GM18526 (cell line): ENCODE data around the gene C1orf56.

Source experiments
- POLR2A ChIP-seq: IDR thresholded peaks from 3 replicates; pipeline ENCODE4 v1.6.1; 2011; ENCODE audit not compliant: insufficient read length; ENCODE audit errors: extremely low read depth

Gene C1orf56

DNA sequence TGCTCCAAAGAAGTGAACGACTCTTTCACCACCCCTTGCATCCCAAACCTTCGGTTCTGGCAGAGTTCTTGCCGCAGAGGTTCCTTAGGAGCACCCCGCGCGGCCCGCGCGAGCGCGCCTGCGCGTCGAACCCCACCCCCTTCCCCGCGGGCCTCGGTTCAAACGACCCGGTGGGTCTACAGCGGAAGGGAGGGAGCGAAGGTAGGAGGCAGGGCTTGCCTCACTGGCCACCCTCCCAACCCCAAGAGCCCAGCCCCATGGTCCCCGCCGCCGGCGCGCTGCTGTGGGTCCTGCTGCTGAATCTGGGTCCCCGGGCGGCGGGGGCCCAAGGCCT, at the start of gene C1orf56:
Gene C1orf56, plus strand, starts transcription at position 161 of the 334 bp plus-strand sequence. Its CDS starts 97 bp downstream, at position 258.
- peak; percentile 37 for TF ChIP-seq POLR2A

- no peak for TF ChIP-seq POLR2A
Measured at GRCh38 chr1:150997949-150998348, 49.6 kb upstream of the C1orf56 start.

- TF ChIP-seq POLR2A = no peak
Measured at GRCh38 chr1:150999051-150999674, 48.4 kb upstream of the C1orf56 start.

- TF ChIP-seq POLR2A = no peak
Measured at GRCh38 chr1:150999926-151000325, 47.6 kb upstream of the C1orf56 start.

- TF ChIP-seq POLR2A = no peak
Measured at GRCh38 chr1:151000408-151000807, 47.1 kb upstream of the C1orf56 start.

DNA sequence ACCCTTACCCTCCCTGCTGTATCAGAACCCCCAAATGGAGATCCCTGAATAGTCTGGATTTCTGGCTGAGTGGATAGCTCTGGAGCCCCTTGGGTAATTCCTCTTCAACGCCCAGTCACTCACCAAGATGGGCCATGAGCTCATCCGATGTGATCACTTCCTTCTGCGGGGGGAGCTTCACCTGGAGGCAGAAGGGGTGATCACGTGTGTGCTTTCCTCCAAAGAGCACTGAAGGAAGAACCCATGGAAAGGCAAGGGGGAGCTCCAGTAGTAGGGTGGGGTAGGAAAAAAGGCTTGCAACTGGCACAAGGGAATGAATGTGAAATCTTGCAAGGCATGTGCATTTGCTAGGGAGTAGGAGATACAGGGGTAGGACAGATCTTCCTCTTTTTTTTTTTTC, 45.9 kb upstream of the C1orf56 start:
- no peak for TF ChIP-seq POLR2A

DNA sequence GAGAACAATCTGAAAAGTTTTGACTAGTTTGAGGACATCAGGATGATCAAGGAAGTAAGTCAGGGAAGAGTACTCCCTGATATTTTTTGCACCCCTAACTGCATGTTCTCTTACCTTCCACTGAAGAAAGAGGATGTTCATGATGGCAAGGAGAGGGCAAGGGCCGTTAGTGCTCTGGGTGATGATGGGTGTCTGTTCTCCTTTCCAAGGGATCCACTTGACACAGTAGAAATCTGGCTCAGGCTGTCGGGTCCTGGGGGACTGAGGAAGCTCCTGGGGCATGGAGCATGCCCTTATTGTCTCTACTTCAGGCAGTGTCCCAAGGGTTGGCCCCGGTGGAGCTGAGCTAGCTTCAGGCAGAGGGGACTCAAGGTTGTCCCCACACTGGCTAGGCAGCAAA, 45.5 kb upstream of the C1orf56 start:
- no peak for TF ChIP-seq POLR2A

GRCh38 chr1:151002611-151003010, 44.9 kb upstream of the C1orf56 start:
- TF ChIP-seq POLR2A = no peak

GRCh38 chr1:151003180-151003579, 44.4 kb upstream of the C1orf56 start:
- no peak for TF ChIP-seq POLR2A

DNA sequence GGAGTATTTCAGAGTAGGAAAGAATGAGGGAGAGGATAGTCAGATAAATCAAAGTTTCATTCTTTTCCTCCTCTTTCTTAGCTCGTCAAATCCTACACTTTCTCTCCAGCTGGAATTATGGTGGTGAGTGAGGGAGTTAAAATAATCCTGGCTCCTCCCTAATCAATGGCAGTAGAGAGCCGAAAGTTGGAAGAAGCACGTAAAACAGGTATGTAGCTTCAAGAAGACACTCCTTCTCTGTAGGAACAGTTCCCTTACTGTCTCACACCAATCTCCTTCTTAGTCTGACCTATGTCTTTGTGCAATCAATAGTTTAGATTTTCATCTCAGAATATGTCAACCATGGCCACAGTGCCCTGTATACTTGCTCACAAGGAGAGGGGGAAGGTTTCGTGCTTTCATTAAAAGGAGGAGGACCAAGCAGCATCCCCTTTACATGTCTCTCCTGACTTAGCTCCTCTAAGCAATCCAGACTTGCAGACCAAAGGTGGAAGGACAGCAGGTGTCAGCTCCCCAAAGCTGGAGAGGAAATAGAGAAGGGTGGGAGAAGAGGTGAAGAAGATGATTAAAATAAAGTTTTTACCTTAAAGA, 41.7 kb upstream of the C1orf56 start:
- TF ChIP-seq POLR2A = no peak

DNA sequence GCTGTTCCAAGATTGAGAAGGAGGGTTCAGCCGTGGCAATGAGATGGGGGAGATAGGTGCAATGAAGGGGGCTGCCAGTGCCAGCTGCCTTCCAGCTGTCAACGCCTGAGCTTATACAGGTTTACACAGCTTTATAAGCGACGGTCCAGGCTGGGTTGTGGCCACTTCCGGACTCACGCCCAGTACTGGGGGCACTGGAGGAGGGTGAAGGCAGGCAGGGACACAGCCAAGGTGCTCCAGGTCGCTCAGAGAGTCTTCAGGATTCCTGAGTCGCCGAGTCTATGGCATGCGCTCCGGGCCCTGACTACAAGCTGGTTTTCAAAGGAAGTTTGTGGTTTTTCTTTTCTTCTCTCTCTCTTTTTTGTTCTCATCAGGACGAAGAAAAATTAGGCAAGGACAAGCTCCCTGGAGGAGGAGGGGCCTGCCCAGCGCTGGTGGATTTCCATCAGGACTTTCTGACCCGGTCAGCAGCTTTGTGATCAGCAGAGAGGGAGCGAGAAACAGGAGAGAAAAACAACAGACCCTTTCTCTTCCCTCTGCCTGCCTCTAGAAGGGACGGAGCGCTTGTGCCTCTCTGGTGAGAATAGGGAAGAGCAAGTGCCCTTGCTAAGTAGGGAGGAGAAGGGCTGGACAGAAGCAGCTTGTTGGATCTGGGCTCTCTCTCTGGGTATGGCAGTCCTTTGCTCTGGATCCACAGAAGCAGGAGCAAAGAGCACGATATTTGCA, 41.1 kb upstream of the C1orf56 start, which contains the start of gene MINDY1:
Gene MINDY1, minus strand, starts transcription at position 576 of the 726 bp plus-strand sequence. CDS start 4,285 bp downstream, outside the sequence.
- no peak for TF ChIP-seq POLR2A

- no peak for TF ChIP-seq POLR2A
Measured at GRCh38 chr1:151007853-151008243, 39.7 kb upstream of the C1orf56 start.

DNA sequence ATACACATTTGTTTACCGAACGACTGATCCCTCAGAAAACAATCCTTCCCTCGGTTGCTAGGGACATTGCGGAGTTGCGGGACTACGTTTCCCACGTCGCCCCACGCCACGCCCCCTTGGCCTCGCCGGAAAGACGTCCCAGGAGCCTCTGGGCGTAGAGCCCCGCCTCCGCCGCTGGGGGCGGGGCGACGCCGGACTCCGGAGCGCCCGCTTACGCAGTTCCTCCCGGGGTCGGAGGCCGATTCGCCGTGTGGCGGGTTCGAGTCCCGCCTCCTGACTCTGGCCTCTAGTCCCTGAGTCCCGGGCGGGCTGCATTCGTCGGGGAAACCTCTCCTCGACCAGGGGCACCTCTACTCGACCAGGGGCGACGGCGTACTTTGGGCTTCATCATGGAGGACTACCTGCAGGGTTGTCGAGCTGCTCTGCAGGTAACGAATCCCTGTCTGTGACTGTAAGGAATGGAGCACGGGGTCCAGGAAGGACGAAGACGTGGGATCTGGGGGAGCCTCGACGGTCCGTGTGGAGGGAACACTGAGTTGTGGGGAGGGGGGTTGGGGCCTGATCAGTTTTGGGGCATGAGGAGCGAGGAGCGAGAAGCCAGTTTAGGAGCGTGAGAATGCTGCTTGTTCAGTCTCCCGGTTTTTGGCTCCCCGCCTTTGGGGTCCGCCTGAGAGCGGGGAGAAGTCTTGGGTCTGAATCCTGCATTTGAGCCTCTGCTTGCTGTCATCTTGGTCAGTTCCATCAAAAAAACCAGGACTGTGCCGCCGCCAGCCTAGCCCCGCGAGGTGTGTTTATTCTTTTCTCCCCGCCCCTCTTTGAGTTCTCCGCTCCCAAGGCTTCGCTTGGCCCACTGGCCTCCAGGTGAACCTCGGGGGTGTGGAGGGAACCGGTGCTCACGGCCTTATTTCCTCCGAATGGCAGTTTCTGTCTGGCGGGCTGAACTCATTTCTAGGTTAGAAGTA, 39.0 kb upstream of the C1orf56 start, which contains the start of gene PRUNE1:
Gene PRUNE1, plus strand, starts transcription at position 206 of the 962 bp plus-strand sequence. Its CDS starts 184 bp downstream, at position 390.
- peak; percentile 35 for TF ChIP-seq POLR2A

- TF ChIP-seq POLR2A = no peak
Measured at GRCh38 chr1:151009206-151009587, 38.4 kb upstream of the C1orf56 start.

GRCh38 chr1:151009674-151010345, 37.7 kb upstream of the C1orf56 start:
- no peak for TF ChIP-seq POLR2A

GRCh38 chr1:151010346-151010726, 37.2 kb upstream of the C1orf56 start:
- no peak for TF ChIP-seq POLR2A
